Smooth muscle cell (in vitro differentiated cells): ENCODE measurements around the gene BSG. TPM values are rescaled to one million over a fixed set of nuclear protein-coding genes. Genes with fewer than 3 reads are reported as not detected.

Source experiments
- DNase-seq: peaks from one replicate; lab custom pipeline; 2025; ENCODE audit not compliant: unreplicated experiment; lab: John Stamatoyannopoulos, UW
- H2AFZ ChIP-seq: fragments of 200-600 bp; sonication (generic); 2 replicates; pipeline ENCODE4 v1.6.0; 2016; ENCODE audit warnings: antibody characterized with exemption, low read depth, mild to moderate bottlenecking
- H3F3A ChIP-seq: fragments of 200-600 bp; sonication (generic); 2 replicates; pipeline ENCODE4 v1.6.0; 2017; ENCODE audit warnings: antibody characterized with exemption, low read depth
- H3K27ac ChIP-seq: fragments of 200-600 bp; sonication (generic); 2 replicates; pipeline ENCODE4 v1.5.1; 2016; ENCODE audit warnings: low read depth, mild to moderate bottlenecking
- H3K27me3 ChIP-seq: fragments of 200-600 bp; sonication (generic); 2 replicates; pipeline ENCODE4 v1.6.1; 2016; ENCODE audit warnings: low read depth, mild to moderate bottlenecking
- H3K36me3 ChIP-seq: fragments of 200-600 bp; sonication (generic); 2 replicates; pipeline ENCODE4 v1.5.1; 2016; ENCODE audit warnings: low read depth
- H3K4me1 ChIP-seq: fragments of 200-600 bp; sonication (generic); 2 replicates; pipeline ENCODE4 v1.5.1; 2016; ENCODE audit warnings: low read depth
- H3K4me2 ChIP-seq: fragments of 200-600 bp; sonication (generic); 2 replicates; pipeline ENCODE4 v1.6.0; 2016; ENCODE audit warnings: mild to moderate bottlenecking
- H3K4me3 ChIP-seq: fragments of 200-600 bp; sonication (generic); 2 replicates; pipeline ENCODE4 v1.5.1; 2016; ENCODE audit warnings: mild to moderate bottlenecking
- H3K79me2 ChIP-seq: fragments of 200-600 bp; sonication (generic); 2 replicates; pipeline ENCODE4 v1.6.0; 2016; ENCODE audit warnings: low read depth, mild to moderate bottlenecking
- H3K9ac ChIP-seq: fragments of 200-600 bp; sonication (generic); 2 replicates; pipeline ENCODE4 v1.6.0; 2016; ENCODE audit warnings: low read depth
- H3K9me3 ChIP-seq: fragments of 200-600 bp; sonication (generic); replicated peaks from 2 replicates; pipeline ENCODE4 v1.5.1; 2016; ENCODE audit warnings: low read depth
- H4K20me1 ChIP-seq: fragments of 200-600 bp; sonication (generic); 2 replicates; pipeline ENCODE4 v1.6.0; 2016; ENCODE audit warnings: low read depth
- WGBS: methylation state at CpG from one replicate; pipeline ENCODE4 v1.1.7; 2016; ENCODE audit warnings: low lambda C conversion rate; 5-methylcytosine and 5-hydroxymethylcytosine counted together
- polyA plus RNA-seq: library from polyadenylated mRNA; unstranded; fragments of >200 nt; fragmentation: Nextera tagmentation; extraction: Ambion mirVana; gene quantifications from 2 replicates; pipeline ENCODE4 v1.2.1, GENCODE V29; 2016
- total RNA-seq: library from RNA; depleted of rRNA; stranded (reverse); fragments of >200 nt; gene quantifications from 2 replicates; pipeline ENCODE4 v1.2.3, GENCODE V29; 2014
- TF ChIP-seq, protein P1 (sequence below): fragments of 200-600 bp; sonication (generic); IDR thresholded peaks from 2 replicates; pipeline ENCODE4 v1.5.1; 2017; ENCODE audit warnings: borderline replicate concordance, mild to moderate bottlenecking, antibody characterized with exemption; ENCODE audit not compliant: insufficient read depth, poor library complexity, severe bottlenecking

The BSG gene
- total and polyA plus RNA-seq, 2 experiments from 2014 or later = 431 to 1,057 TPM

DNA sequence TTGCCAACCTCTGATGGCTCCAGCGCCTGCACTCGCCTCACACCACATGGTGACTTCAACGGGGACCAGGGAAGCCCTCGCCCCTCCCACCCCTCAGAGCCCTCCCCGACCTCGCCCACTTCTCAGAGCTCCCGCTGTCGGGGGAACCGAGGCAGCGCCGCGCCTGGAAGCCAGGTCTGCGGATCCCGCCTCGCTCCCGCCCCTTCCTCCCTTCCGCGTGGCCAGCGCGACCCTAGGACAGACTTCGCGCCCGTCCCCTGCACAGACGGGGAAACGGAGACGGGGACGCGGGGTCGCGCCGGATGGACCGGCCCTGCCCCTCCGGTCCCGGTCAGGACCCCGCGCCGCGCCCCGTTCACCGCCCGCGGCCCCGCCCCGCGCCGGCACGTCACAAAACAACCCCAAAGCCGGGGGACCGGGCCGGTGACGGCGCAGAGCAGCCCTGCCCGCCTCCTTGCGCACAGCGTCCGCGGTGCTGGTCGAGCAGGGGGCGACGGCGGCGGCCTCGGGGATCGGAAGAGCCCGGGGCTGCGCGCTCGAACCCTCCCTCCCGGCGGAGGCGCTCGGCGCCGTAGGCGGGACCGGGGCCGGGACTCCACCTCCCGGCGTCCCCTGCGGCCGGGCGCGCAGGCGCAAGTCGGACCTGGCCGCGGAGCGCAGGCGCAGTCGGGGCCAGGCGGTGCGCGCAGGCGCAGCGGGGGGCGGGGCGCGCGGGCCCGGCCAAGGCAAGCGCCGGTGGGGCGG lies 41.2 kb upstream of the BSG start:
- no peaks in the 10 kb centered on the region for H3K9me3 ChIP-seq
- peaks cover 11% of the 10 kb centered on the region for H3K4me1 ChIP-seq
- peak overlapping the region; percentile 91 for H3K9ac ChIP-seq
- TF ChIP-seq, protein P1, sequence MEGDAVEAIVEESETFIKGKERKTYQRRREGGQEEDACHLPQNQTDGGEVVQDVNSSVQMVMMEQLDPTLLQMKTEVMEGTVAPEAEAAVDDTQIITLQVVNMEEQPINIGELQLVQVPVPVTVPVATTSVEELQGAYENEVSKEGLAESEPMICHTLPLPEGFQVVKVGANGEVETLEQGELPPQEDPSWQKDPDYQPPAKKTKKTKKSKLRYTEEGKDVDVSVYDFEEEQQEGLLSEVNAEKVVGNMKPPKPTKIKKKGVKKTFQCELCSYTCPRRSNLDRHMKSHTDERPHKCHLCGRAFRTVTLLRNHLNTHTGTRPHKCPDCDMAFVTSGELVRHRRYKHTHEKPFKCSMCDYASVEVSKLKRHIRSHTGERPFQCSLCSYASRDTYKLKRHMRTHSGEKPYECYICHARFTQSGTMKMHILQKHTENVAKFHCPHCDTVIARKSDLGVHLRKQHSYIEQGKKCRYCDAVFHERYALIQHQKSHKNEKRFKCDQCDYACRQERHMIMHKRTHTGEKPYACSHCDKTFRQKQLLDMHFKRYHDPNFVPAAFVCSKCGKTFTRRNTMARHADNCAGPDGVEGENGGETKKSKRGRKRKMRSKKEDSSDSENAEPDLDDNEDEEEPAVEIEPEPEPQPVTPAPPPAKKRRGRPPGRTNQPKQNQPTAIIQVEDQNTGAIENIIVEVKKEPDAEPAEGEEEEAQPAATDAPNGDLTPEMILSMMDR = no peak
- H4K20me1 ChIP-seq = peaks cover 34% of the 10 kb centered on the region
- H3K4me3 ChIP-seq = peak overlapping the region; percentile 90
- H2AFZ ChIP-seq = peak overlapping the region; percentile 95
- peaks cover 41% of the 10 kb centered on the region for H3K79me2 ChIP-seq
- H3F3A ChIP-seq = peaks cover 6% of the 10 kb centered on the region
- peak overlapping the region; percentile 85 for H3K27ac ChIP-seq
- under 1% methylated on average over 34 of the region's 103 CpGs for WGBS
- H3K4me2 ChIP-seq = peak overlapping the region; percentile 96
- peak; percentile 80 for DNase-seq
- H3K36me3 ChIP-seq = no peaks in the 10 kb centered on the region
- H3K27me3 ChIP-seq = no peaks in the 10 kb centered on the region

DNA sequence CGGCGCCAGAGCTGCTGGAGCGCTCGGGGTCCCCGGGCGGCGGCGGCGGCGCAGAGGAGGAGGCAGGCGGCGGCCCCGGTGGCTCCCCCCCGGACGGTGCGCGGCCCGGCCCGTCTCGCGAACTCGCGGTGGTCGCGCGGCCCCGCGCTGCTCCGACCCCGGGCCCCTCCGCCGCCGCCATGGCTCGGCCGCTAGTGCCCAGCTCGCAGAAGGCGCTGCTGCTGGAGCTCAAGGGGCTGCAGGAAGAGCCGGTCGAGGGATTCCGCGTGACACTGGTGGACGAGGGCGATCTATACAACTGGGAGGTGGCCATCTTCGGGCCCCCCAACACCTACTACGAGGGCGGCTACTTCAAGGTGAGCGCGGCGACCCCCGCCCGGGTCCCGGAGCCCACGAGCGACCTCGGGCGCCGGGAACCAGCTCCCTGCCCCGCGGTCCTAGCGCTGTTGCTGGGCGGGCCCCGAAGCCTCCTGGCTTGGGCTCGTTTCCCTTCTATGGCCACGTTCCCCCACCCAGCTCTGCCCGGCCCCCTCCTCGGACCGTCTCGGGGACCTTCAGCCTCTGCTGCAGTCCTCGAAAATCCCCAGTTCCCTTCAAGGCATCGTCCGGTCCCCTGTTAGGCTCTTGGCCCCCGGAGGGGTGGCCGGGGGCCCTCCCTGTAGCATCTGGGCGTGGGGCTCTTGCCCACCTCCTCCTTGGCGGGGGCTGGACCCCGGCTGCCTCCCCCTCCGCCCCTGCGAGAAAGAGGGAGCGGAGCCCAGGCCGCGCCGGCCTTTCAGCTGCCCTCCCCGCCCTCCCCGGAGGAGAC lies 40.4 kb upstream of the BSG start, which contains the start of gene CDC34:
Gene CDC34 (plus strand): TSS at position 8 of the 808 bp plus-strand sequence. CDS start 172 bp downstream, at position 180.
- Histone ChIP-seq H3K4me1 (peaks cover 11% of the 10 kb centered on the region), H3K79me2 (peaks cover 45% of the 10 kb centered on the region), H4K20me1 (peaks cover 42% of the 10 kb centered on the region), H2AFZ (peak within 1 kb of the TSS; percentile 95), H3F3A (peaks cover 6% of the 10 kb centered on the region), H3K9ac (peak within 1 kb of the TSS; percentile 91), H3K4me3 (peak within 1 kb of the TSS; percentile 90), H3K36me3 (no peaks in the 10 kb centered on the region), H3K27me3 (no peaks in the 10 kb centered on the region), H3K27ac (peak within 1 kb of the TSS; percentile 90), H3K9me3 (no peaks in the 10 kb centered on the region), H3K4me2 (peak within 1 kb of the TSS; percentile 100)
- under 1% methylated on average over 55 of the region's 84 CpGs for WGBS
- TF ChIP-seq, protein P1 = no peak
- DNase-seq = no peak

DNA sequence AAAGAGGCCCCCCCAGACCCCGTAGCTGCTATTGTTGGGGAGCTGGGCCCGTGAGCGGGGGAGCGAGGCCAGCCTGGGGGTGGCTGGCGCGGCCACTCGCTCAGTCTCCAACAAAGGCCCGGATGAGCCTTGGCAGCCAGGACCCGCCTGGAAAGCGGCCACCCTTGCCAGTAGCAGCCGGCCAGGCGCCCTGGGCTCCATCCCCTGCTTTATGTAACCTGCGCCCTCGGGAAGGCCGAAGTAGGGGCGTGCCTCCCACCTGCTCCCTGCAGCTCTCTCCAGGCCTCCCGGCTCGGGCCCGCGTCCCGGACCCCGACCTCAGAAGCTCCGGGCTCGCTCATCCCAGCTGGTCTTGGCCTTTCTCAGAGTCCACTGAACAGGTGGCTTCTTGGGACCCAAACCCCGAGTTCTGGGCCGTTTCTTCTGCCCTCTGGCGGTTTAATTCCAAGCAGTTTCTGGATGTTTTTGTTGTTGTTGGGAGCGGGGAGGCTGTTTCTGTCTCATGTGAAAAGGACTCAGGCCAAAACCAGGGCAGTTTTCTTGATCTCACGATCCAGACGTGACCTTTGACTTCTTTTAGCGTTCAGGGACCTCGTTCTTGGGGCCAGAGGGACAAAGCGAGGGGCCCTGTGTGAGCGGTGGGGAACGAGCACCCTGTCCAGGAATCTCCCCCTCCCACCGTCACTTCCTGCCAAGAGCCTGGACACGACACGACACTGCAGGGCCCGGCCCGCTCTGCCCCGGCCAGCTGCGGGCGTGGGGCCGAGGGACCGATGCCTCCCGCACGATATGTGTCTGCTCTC lies 39.6 kb upstream of the BSG start:
- Histone ChIP-seq H3F3A (peaks cover 6% of the 10 kb centered on the region), H4K20me1 (peaks cover 47% of the 10 kb centered on the region)

More for the DNA sequence above, 39.6 kb upstream of the BSG start:
- Histone ChIP-seq H3K4me2 (peak overlapping the region; percentile 100), H3K9ac (peak overlapping the region; percentile 83), H3K4me3 (peak overlapping the region; percentile 88), H3K4me1 (peaks cover 11% of the 10 kb centered on the region), H3K27ac (peak overlapping the region; percentile 90), H3K79me2 (peaks cover 45% of the 10 kb centered on the region), H3K27me3 (no peaks in the 10 kb centered on the region), H3K36me3 (no peaks in the 10 kb centered on the region), H3K9me3 (no peaks in the 10 kb centered on the region), H2AFZ (no peak overlapping the region)
- TF ChIP-seq, protein P1 = peak; percentile 46
- peak; percentile 56 for DNase-seq
- under 1% methylated on average over 36 of the region's 47 CpGs for WGBS
